ENCODE data around the gene TRPV3.

GRCh38 chr17:3585826-3586225 lies 28.2 kb upstream of the TRPV3 start:
- no peak for TF ChIP-seq CTCF (IDR thresholded peaks at IDR 0.05)
- TF ChIP-seq POLR2A (IDR thresholded peaks at IDR 0.05), result no peak
